Activated naive CD4-positive, alpha-beta T cell treated with anti-CD3 and anti-CD28 coated beads, Interleukin-2, amount 50 U/mL, for 24 hours (primary cell): ENCODE results near the gene BRD3OS.

Experiments
- H3K27ac Mint-ChIP-seq: one replicate; pipeline ENCODE4 v1.8.0; 2021; ENCODE audit warnings: mild to moderate bottlenecking, mixed read lengths
- H3K27me3 Mint-ChIP-seq: one replicate; pipeline ENCODE4 v1.8.0; 2021; ENCODE audit warnings: mixed read lengths
- H3K36me3 Mint-ChIP-seq: one replicate; pipeline ENCODE4 v1.8.0; 2021; ENCODE audit warnings: mixed read lengths
- H3K4me1 Mint-ChIP-seq: one replicate; pipeline ENCODE4 v1.8.0; 2021; ENCODE audit warnings: mixed read lengths
- H3K4me3 Mint-ChIP-seq: one replicate; pipeline ENCODE4 v1.8.0; 2021; ENCODE audit warnings: mild to moderate bottlenecking, mixed read lengths
- H3K9me3 Mint-ChIP-seq: one replicate; pipeline ENCODE4 v1.8.0; 2021; ENCODE audit warnings: mixed read lengths

BRD3OS gene

DNA sequence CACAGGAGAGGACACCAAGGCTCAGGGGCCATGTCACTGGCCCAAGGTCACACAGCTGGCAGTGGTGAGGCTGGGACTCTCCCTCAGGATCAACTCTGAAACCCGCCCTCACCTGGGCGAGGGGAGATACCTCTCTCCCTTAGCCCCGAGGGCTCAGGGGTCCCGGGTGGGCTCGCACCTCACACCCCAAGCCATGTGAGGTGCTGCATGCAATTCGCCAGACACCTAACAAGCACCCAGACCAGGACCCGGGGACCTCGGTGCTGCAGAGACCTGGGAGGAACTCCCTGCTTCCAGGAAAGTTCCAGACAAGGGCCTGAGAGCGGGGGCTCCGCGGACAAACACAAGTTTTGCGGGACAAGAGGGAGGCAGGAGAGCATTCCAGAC is 23.3 kb downstream of the BRD3OS start:
- Mint-ChIP-seq H3K36me3 (peaks cover 7% of the 10 kb centered on the region), H3K27ac (no peak overlapping the region)

DNA sequence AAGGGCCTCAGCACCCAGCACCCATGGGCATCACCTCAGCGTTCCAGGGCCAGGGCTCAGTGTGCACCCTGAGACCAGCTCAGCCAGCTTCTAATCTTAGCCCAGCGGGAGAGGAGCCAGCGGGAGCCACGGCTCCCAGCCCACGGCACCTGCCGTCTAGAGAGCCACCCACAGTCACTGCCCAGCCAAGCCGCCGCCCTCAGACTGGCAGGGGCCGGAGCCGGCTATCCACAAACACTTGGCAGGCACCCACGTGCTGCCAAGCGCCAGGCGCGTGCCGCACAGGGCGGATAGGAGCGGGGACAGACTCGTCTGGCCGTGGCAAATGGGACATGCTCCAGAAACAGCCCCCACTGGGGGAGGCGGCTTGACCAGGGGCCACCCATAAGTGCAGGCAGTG is 24.0 kb downstream of the BRD3OS start:
- no peak overlapping the region for H3K4me3 Mint-ChIP-seq
- no peaks in the 10 kb centered on the region for H3K4me1 Mint-ChIP-seq
- H3K36me3 Mint-ChIP-seq: peaks cover 7% of the 10 kb centered on the region
- no peaks in the 10 kb centered on the region for H3K9me3 Mint-ChIP-seq
- no peak overlapping the region for H3K27ac Mint-ChIP-seq
- no peaks in the 10 kb centered on the region for H3K27me3 Mint-ChIP-seq

More for the DNA sequence above, 23.3 kb downstream of the BRD3OS start:
- no peaks in the 10 kb centered on the region for H3K9me3 Mint-ChIP-seq
- no peaks in the 10 kb centered on the region for H3K4me1 Mint-ChIP-seq
- H3K4me3 Mint-ChIP-seq: no peak overlapping the region
- H3K27me3 Mint-ChIP-seq: no peaks in the 10 kb centered on the region

DNA sequence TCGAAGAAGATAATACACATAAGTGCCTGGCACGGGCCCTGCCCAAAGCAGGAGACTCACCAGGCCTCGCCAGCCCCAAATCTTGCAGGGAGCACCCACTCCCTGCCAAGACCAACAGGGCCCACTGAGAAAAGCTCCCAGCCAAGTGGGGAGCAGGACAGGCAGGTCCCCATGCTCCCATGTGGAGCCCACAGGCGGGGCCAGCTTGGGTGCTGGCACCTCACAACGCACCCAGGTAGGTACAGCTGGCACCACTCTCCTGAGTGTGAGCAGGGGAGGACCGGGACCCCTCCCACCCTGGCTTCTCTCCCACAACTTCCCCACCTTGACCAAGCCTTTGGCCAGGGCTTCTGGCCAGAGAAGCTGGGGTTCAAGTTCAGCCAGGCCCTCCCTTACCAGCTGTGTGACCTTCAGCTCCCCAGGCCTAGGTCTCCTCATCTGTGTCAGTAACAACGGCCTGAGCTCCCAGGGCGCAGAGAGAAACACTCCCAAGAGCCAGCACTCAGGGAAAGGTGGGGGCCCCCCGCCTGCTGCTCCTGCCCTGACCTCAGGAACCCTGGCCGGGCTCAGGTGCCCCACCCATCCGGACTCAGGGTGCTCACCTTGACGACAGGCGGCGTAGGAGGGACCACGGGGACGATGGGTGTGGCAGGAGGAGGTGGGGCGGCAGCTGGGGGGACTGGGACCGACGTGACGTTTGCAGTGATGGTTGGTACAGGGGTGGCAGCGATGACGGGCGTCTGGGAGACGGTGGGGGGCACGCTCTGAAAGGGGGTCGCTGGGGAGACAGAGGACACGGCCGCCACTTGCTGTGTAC is 24.7 kb downstream of the BRD3OS start:
- Mint-ChIP-seq H3K36me3 (peaks cover 7% of the 10 kb centered on the region), H3K9me3 (no peaks in the 10 kb centered on the region), H3K4me3 (no peak overlapping the region), H3K27ac (no peak overlapping the region), H3K27me3 (no peaks in the 10 kb centered on the region), H3K4me1 (no peaks in the 10 kb centered on the region)

DNA sequence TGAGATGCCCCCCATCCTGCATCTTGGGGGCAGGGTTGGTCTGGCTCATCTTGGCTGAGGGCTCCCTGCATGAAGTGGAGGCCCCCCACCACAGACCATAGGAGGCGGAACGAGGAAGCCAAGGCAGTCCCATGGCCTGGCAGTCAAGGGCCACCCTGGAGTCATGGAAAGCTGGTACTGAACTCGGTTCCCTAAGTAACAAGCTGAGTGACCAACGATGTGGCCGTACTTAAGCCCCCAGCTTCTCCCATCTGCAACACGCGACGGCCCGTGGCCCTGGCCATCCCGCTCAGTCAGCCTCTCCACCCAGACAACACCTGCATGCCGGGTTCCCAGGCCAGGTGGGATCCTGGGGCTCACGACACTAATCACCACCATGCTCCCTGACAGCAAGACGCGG is 25.4 kb downstream of the BRD3OS start:
- Mint-ChIP-seq H3K4me3 (no peak overlapping the region), H3K27ac (no peak overlapping the region), H3K9me3 (no peaks in the 10 kb centered on the region), H3K27me3 (no peaks in the 10 kb centered on the region), H3K4me1 (no peaks in the 10 kb centered on the region), H3K36me3 (peaks cover 7% of the 10 kb centered on the region)

DNA sequence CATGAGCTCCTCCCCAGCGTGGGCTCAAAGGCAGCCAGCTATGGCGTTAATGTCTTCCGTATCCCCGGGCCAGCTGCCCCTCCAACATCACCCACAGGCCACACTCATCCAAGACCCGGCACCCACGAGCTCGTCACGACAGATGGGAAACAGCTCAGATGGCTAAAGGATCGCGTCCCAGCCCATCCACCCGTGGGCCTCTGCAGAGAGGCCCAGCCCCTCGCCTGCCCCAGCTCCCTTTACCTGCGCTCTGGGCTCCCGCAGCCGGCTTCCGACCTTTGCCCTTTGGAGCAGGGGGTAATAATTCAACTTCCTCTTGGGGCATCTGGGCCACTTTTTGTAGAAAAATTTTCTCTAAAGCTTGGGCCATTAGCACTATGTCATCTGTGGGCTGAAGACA is 26.0 kb downstream of the BRD3OS start:
- Mint-ChIP-seq H3K4me3 (no peak overlapping the region), H3K27me3 (no peaks in the 10 kb centered on the region), H3K4me1 (peaks cover 2% of the 10 kb centered on the region), H3K9me3 (no peaks in the 10 kb centered on the region), H3K27ac (no peak overlapping the region), H3K36me3 (peaks cover 7% of the 10 kb centered on the region)

DNA sequence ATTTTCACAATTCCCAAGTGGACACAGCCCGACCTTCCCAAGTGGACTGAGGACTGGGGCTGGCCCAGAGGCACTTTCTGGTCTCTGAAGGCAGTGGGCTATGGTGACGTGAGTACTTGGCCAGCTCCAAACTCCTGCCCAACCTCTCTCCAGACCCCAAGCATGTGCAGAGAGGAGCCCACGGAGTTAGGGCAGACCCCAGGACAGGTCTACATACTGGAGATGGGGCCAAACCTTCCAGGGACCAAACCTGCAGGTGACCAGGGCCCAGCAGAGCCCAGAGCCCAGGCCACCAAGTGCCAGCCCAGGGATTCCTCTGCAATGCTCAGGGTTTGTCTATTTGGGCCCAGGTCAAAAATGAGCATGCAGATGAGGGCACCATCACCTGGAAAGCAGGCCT is 27.2 kb downstream of the BRD3OS start:
- Mint-ChIP-seq H3K27ac (no peak overlapping the region), H3K27me3 (no peaks in the 10 kb centered on the region), H3K4me1 (peaks cover 13% of the 10 kb centered on the region), H3K4me3 (no peak overlapping the region), H3K9me3 (no peaks in the 10 kb centered on the region), H3K36me3 (peaks cover 7% of the 10 kb centered on the region)

DNA sequence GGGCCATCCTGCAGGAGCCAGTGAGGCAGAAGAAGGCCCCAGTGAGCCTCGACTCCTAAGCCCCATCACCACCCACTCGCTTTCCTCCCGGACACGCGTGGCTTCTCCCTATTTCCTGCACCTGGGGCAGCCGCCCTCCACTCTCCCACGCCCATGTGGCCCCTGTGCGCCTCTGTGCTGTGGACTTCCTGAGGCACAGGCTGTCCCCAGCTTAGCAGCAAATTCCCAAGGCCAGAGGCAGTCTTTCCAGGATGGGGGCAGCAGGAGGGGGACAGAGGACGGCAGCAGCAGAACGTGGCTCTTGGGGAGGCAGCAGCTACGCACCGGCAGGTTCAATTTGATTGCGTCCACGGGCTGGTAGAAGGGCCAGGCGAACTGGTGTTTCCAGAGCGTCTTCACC is 27.7 kb downstream of the BRD3OS start:
- Mint-ChIP-seq H3K4me3 (no peak overlapping the region), H3K27me3 (no peaks in the 10 kb centered on the region), H3K9me3 (no peaks in the 10 kb centered on the region), H3K27ac (no peak overlapping the region), H3K36me3 (peaks cover 5% of the 10 kb centered on the region), H3K4me1 (peaks cover 13% of the 10 kb centered on the region)

DNA sequence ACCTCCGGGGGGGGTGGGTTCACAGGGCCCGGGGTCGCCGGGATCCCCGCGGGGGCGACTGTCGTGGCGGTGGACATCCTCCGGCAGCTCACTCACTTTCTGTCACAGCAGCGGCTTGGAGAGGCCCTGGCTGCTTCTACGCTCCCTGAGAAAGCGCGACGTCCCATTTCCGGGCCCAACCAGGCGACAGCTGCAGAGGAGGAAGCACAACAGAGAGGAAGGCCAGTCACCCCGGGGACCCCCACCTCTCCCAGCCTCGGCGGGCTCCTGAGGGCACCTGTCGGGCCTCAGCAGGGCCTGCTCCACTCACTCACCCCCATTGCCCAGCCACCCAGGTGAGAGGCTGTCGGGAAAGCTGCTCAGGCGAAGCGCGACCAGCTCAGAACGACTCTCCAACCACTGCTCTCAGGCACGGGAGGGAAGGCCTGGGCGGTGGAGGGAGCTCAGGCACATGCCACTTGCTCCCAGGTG is 28.2 kb downstream of the BRD3OS start:
- Mint-ChIP-seq H3K27me3 (no peaks in the 10 kb centered on the region), H3K36me3 (peaks cover 5% of the 10 kb centered on the region), H3K4me1 (peaks cover 15% of the 10 kb centered on the region), H3K9me3 (no peaks in the 10 kb centered on the region), H3K4me3 (no peak overlapping the region), H3K27ac (no peak overlapping the region)

DNA sequence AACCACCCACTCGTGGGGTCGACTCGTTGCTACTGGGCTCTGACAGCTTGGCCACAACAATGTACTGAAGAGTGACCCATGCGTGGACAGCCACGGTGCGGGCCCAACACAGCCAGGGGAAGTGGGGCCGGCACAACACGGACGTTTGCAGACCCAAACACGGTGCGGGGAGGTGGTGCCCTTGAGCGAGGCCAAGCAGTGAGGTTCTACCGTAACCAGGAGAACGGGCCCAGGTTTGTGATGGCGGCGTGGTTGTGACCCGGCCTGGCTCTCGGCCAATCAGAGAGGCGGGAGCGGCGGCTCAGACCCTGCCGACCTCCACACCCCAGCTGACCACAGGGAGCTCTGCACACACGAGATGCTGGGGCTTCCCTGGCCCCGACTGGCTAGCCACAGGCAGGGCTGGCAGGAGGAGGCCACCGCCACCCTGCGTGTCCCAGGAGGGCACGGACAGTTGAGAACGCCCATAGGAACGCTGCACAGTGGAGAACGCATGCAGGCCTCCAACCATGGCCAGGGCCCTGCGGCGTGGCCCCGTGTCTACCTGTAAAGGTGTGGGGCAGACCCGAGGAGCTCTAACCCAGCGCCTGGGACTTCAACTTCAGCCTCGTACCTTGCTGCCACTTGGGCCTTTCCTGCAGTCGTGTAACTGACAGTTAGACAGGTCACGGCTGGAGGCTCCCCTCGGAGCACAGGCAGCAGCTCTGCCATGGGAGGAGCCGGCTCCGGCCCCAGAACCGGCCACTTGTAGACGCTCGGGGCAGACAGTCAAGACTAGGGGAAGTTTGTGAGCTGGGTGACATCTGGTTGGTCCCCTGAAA is 28.9 kb downstream of the BRD3OS start:
- peaks cover 22% of the 10 kb centered on the region for H3K4me1 Mint-ChIP-seq
- H3K4me3 Mint-ChIP-seq: no peak overlapping the region
- no peak overlapping the region for H3K27ac Mint-ChIP-seq
- peaks cover 5% of the 10 kb centered on the region for H3K36me3 Mint-ChIP-seq
- H3K27me3 Mint-ChIP-seq: no peaks in the 10 kb centered on the region
- no peaks in the 10 kb centered on the region for H3K9me3 Mint-ChIP-seq

DNA sequence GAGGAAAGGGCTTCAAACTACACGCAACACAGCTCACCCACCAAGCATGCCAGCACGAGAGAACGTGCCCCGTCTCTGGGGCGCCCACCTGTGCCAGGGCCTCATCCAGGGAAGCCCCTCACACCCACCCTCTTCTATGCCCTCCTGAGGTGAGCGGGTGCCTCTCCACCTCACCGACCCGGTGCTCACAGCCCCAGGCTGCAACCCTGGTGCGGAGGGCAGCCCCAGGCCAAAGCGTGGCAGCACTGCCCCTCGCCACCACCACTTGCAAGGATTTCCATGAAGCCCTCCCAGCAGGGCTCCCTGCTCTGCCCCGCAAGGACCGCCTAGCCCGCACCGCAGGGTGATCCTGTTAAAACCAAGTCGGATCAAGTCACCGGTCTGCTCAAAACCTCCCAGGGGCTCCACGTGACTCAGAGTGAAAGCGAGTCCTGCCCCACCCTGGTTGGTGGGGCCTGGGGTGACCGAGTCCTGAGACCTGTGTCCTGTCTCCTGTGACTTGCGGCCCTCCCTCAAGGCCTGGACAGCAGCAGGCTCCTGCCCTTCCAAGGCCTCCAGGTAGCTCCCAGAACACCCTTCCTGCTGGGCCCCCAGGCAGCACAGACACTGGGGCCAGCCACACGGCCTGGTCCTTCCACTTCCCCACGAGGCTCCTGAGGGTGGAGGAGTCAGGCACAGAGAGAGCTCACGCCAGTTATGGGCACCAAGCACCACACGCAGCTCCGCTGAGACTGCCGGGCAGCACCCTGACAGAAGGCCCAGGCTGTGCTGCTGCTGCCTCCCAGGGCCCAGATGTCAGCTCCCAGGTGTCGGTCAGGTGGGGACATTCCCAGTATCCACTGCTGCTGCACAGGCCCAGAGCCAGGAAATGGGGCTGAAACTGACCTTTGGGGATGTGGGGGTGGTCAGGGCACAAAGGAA is 29.9 kb downstream of the BRD3OS start:
- H3K27ac Mint-ChIP-seq: no peak overlapping the region
- H3K4me3 Mint-ChIP-seq: no peak overlapping the region
- H3K27me3 Mint-ChIP-seq: no peaks in the 10 kb centered on the region
- H3K9me3 Mint-ChIP-seq: no peaks in the 10 kb centered on the region
- H3K36me3 Mint-ChIP-seq: peaks cover 5% of the 10 kb centered on the region
- peaks cover 26% of the 10 kb centered on the region for H3K4me1 Mint-ChIP-seq

DNA sequence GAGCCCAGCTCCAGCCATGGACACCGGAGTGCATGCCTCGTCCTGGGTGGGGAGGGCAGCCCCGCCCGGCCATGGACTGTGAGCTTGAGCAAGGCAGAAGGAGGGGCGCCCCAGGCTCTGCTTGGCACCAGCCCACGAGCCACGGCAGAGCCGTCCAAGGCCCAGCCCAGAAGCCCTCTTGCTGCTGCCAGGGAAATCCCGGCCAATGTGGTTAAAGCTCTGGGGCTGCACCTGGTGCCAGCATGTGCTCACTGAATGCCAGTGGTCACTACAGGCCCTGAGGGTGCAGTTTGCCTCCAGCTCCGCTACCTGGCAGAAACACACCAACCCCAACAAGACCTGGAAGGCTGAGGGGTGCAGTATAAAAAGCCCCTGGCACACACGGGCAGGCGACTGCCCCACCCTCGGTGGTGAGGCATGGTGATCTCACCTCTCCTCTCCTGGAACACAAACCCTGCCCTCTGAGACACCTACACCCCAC is 30.7 kb downstream of the BRD3OS start:
- H3K4me1 Mint-ChIP-seq: peaks cover 34% of the 10 kb centered on the region
- no peaks in the 10 kb centered on the region for H3K9me3 Mint-ChIP-seq
- no peak overlapping the region for H3K4me3 Mint-ChIP-seq
- H3K36me3 Mint-ChIP-seq: peaks cover 5% of the 10 kb centered on the region
- no peak overlapping the region for H3K27ac Mint-ChIP-seq
- no peaks in the 10 kb centered on the region for H3K27me3 Mint-ChIP-seq

DNA sequence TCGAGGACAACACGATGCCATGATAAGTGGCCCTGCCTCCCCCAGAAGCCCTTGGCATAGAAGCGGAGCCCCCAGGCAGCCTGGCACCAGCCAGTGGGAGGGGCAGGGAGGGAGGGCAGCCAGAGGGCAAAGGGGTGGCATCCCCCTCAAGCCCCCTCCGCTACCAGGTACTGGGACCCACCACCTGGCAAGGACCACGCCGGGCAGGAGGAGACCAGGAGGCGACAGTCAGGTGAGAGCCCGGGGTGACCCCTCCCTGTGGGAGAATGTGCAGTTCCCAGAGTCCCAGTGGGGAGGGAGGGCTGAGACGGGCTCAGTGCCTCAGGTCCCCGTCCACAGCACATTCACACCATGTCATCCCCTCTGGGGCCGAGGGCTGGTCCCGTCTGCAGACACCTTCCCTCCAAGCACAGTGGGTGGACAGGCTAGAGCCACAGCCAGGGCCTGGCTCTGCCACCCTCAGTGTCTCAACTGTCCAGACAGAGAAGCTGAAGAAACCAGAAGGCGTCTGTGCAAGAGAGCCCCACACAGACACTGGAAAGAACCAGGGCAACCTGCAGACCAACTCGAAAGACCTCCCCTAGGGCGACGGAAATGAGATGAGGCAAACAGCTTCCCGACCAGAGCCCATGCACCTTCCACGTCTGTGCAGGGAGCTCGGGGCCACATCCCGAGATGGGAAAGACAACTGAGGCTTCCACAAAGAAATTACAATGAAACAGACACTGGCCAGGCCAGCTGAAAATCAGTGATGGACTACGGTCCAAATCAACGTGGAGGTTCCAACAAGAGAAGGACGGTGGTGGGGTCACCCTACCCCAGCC is 31.4 kb downstream of the BRD3OS start:
- Mint-ChIP-seq H3K36me3 (no peaks in the 10 kb centered on the region), H3K4me3 (no peak overlapping the region), H3K27me3 (no peaks in the 10 kb centered on the region), H3K27ac (peak overlapping the region; percentile 41), H3K4me1 (peaks cover 41% of the 10 kb centered on the region), H3K9me3 (no peaks in the 10 kb centered on the region)

DNA sequence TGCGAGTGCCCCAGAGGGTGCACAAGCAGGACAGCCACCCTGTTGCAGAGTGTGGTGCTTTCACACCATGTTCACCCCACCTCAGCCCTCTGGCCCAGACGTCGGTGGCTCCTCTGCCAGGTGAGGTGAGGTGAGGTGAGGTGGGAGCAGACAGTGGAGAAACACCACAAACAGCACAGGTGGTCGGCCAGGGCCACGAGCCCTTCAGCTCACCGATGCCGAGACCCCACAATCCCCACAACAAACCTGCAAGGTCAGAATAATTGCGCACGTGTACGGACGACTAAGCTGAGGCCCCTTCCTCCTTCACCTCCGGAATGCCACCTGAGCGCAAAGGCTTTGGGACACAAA is 32.0 kb downstream of the BRD3OS start:
- Mint-ChIP-seq H3K36me3 (no peaks in the 10 kb centered on the region), H3K4me1 (peaks cover 42% of the 10 kb centered on the region), H3K4me3 (no peak overlapping the region), H3K9me3 (no peaks in the 10 kb centered on the region), H3K27ac (no peak overlapping the region), H3K27me3 (no peaks in the 10 kb centered on the region)

DNA sequence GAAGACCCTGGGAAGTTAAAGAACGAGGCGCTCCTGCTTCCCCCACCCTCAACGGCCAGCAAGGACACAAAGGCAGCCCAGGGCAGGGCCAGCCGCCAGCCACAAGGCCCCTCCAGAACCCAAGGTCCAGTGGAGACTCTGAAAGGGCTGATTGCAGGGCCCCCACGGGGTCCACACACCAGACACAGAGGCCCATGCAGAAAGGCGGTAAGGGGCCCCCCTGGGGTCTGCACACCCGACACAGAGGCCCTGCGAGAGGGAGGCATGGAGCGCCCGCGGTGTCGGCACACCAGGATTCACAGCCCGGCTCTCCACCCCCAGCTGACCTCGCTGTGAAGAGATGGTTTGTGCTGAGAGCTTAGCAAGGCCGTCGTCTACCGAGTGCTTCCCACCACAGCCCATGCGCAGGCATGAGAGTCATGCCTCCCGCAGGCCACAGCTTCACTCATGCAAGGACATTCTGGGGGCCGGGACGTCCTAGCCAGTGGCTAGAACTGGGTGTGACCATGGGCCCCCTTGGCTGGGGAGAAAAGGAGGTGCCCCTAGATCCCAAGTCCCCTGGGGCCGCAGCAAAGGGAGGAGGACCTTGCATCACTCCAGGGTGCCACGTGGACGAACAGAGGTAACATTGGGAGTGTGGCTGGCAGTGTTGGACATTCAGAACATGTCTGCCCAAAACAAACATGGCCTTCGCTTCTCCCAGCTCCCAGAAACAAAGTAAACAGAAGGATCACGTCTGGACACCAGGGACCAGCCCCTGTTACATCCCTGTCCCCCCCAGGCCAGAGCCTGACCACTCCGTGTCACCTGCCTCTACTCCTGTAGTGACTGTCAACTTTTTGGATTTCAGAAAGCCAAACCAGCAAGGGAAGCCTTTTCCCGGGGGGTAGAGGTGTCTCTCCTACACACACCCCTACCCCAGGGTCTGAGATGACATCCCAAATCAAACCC is 32.7 kb downstream of the BRD3OS start:
- no peak overlapping the region for H3K4me3 Mint-ChIP-seq
- peaks cover 48% of the 10 kb centered on the region for H3K4me1 Mint-ChIP-seq
- peak overlapping the region; percentile 68 for H3K27ac Mint-ChIP-seq
- H3K27me3 Mint-ChIP-seq: no peaks in the 10 kb centered on the region
- no peaks in the 10 kb centered on the region for H3K36me3 Mint-ChIP-seq
- H3K9me3 Mint-ChIP-seq: no peaks in the 10 kb centered on the region
